H1 (cell line): ENCODE data around the gene FCHSD1. TPM values are rescaled to one million over a fixed set of nuclear protein-coding genes. Genes with fewer than 3 reads are reported as not detected.

Experiments used
- EP300 ChIP-seq, 2 experiments: IDR thresholded peaks; 1 replicate in 1 of 2; 2 replicates in 1 of 2; pipeline ENCODE4 v1.6.1; 2011 to 2012; ENCODE audit warnings: low read depth in 2 of 2, low read length in 2 of 2, mild to moderate bottlenecking in 2 of 2, borderline replicate concordance in 1 of 2, inconsistent platforms in 1 of 2, moderate library complexity in 1 of 2
- HDAC2 ChIP-seq, 2 experiments: fragments of 300-600 bp in 1 of 2; sonication (generic) in 1 of 2; IDR thresholded peaks; 2 replicates each; pipeline ENCODE4 v1.6.1; 2011 to 2012; ENCODE audit warnings: low read depth in 2 of 2, low read length in 2 of 2, mild to moderate bottlenecking in 2 of 2, moderate library complexity in 2 of 2, borderline replicate concordance in 1 of 2, inconsistent platforms in 1 of 2
- PHF8 ChIP-seq: fragments of 200-600 bp; sonication (generic); conservative IDR thresholded peaks from 2 replicates; pipeline ENCODE4 v1.7.1; 2012; ENCODE audit warnings: low read depth, mild to moderate bottlenecking, inconsistent platforms, low read length, moderate library complexity
- POLR2AphosphoS5 ChIP-seq: IDR thresholded peaks from 2 replicates; pipeline ENCODE4 v1.6.1; 2011; ENCODE audit warnings: low read depth, low read length
- RAD21 ChIP-seq, 2 experiments: IDR thresholded peaks in 1 of 2; conservative IDR thresholded peaks in 1 of 2; 2 replicates each; pipeline ENCODE4 v1.6.1; 2011; ENCODE audit warnings: low read depth in 2 of 2, low read length in 2 of 2, improper control_type of control experiment in 1 of 2, inconsistent platforms in 1 of 2, mild to moderate bottlenecking in 1 of 2, moderate library complexity in 1 of 2
- SIX5 ChIP-seq: IDR thresholded peaks from 2 replicates; pipeline ENCODE4 v1.6.1; 2011; ENCODE audit warnings: mild to moderate bottlenecking, low read depth, low read length
- SP2 ChIP-seq: IDR thresholded peaks from 2 replicates; pipeline ENCODE4 v1.6.1; 2012; ENCODE audit warnings: mild to moderate bottlenecking, low read length, inconsistent platforms
- polyA plus RNA-seq, 7 experiments: library from polyadenylated mRNA; depleted of rRNA in 3 of 7; stranded (reverse) in 5 of 7; unstranded in 2 of 7; fragments of >200 nt in 5 of 7; fragments of 200-250 nt in 2 of 7; gene quantifications; 1 replicate in 5 of 7; 2 replicates in 1 of 7; 4 replicates in 1 of 7; pipeline versions ENCODE4 v1.2.1 to v1.2.3, GENCODE V29; 2011 to 2013; ENCODE audit warnings: missing spikeins in 2 of 7, mixed read lengths in 2 of 7
- total RNA-seq: library from RNA; stranded (reverse); fragmentation: NEBNext Ultra II Directional; extraction: Animal tissue kit (Norgen Biotek cat#: 25700); gene quantifications from 2 replicates; pipeline ENCODE4 v1.2.1, GENCODE V29; 2021
- TF ChIP-seq, protein P1 (sequence below): fragments of 300-600 bp; sonication (generic); IDR thresholded peaks from 2 replicates; pipeline ENCODE4 v1.7.1; 2012; ENCODE audit warnings: low read length, moderate library complexity, mild to moderate bottlenecking, inconsistent platforms; ENCODE audit not compliant: insufficient replicate concordance
- TF ChIP-seq, protein P2 (sequence below): IDR thresholded peaks from 2 replicates; pipeline ENCODE4 v1.6.1; 2011; ENCODE audit warnings: low read depth, mild to moderate bottlenecking, low read length; ENCODE audit not compliant: insufficient read depth

Gene FCHSD1
- total and polyA plus RNA-seq, 2 of the 8 experiments (the other 6 are each of a cell fraction or from before 2014, with no cell fraction given): 22.0 to 30.1 TPM

DNA sequence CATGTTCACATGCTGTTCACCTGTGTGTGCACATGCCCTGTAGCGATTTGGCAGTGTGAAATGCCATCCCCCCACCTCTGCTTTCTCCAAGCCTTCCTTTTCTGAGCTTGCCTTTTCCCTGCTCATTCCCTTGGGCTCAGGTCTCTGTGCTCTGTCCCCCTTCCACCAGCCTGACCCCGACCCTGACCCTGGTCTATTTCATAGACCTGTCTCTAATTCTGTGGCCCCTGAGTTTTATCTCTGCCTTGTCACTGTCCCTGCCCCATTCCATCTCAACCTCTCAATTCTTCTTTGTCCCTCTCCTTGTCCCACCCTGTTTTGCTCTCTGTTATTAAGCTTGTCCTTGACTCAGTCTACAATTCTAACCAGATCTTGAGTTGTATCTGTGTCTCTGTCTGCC, 30.1 kb upstream of the FCHSD1 start (continued):
- TF ChIP-seq, protein P1, sequence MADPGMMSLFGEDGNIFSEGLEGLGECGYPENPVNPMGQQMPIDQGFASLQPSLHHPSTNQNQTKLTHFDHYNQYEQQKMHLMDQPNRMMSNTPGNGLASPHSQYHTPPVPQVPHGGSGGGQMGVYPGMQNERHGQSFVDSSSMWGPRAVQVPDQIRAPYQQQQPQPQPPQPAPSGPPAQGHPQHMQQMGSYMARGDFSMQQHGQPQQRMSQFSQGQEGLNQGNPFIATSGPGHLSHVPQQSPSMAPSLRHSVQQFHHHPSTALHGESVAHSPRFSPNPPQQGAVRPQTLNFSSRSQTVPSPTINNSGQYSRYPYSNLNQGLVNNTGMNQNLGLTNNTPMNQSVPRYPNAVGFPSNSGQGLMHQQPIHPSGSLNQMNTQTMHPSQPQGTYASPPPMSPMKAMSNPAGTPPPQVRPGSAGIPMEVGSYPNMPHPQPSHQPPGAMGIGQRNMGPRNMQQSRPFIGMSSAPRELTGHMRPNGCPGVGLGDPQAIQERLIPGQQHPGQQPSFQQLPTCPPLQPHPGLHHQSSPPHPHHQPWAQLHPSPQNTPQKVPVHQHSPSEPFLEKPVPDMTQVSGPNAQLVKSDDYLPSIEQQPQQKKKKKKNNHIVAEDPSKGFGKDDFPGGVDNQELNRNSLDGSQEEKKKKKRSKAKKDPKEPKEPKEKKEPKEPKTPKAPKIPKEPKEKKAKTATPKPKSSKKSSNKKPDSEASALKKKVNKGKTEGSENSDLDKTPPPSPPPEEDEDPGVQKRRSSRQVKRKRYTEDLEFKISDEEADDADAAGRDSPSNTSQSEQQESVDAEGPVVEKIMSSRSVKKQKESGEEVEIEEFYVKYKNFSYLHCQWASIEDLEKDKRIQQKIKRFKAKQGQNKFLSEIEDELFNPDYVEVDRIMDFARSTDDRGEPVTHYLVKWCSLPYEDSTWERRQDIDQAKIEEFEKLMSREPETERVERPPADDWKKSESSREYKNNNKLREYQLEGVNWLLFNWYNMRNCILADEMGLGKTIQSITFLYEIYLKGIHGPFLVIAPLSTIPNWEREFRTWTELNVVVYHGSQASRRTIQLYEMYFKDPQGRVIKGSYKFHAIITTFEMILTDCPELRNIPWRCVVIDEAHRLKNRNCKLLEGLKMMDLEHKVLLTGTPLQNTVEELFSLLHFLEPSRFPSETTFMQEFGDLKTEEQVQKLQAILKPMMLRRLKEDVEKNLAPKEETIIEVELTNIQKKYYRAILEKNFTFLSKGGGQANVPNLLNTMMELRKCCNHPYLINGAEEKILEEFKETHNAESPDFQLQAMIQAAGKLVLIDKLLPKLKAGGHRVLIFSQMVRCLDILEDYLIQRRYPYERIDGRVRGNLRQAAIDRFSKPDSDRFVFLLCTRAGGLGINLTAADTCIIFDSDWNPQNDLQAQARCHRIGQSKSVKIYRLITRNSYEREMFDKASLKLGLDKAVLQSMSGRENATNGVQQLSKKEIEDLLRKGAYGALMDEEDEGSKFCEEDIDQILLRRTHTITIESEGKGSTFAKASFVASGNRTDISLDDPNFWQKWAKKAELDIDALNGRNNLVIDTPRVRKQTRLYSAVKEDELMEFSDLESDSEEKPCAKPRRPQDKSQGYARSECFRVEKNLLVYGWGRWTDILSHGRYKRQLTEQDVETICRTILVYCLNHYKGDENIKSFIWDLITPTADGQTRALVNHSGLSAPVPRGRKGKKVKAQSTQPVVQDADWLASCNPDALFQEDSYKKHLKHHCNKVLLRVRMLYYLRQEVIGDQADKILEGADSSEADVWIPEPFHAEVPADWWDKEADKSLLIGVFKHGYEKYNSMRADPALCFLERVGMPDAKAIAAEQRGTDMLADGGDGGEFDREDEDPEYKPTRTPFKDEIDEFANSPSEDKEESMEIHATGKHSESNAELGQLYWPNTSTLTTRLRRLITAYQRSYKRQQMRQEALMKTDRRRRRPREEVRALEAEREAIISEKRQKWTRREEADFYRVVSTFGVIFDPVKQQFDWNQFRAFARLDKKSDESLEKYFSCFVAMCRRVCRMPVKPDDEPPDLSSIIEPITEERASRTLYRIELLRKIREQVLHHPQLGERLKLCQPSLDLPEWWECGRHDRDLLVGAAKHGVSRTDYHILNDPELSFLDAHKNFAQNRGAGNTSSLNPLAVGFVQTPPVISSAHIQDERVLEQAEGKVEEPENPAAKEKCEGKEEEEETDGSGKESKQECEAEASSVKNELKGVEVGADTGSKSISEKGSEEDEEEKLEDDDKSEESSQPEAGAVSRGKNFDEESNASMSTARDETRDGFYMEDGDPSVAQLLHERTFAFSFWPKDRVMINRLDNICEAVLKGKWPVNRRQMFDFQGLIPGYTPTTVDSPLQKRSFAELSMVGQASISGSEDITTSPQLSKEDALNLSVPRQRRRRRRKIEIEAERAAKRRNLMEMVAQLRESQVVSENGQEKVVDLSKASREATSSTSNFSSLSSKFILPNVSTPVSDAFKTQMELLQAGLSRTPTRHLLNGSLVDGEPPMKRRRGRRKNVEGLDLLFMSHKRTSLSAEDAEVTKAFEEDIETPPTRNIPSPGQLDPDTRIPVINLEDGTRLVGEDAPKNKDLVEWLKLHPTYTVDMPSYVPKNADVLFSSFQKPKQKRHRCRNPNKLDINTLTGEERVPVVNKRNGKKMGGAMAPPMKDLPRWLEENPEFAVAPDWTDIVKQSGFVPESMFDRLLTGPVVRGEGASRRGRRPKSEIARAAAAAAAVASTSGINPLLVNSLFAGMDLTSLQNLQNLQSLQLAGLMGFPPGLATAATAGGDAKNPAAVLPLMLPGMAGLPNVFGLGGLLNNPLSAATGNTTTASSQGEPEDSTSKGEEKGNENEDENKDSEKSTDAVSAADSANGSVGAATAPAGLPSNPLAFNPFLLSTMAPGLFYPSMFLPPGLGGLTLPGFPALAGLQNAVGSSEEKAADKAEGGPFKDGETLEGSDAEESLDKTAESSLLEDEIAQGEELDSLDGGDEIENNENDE: no peak
- TF ChIP-seq POLR2AphosphoS5 (no peak), EP300 (IDR thresholded peaks at IDR 0.05; ENCODE audit: borderline replicate concordance in 1 of 2, low read depth in 2 of 2, low read length in 2 of 2) (no peak), RAD21 (IDR thresholded peaks at IDR 0.05 in 1 of 2, conservative IDR thresholded peaks at IDR 0.05 in 1 of 2; ENCODE audit: low read depth in 2 of 2, low read length in 2 of 2) (no peak), SP2 (no peak), PHF8 (0 out of 2 replicates have a peak, but pooled peaks have one; percentile 7), HDAC2 (IDR thresholded peaks at IDR 0.05; ENCODE audit: borderline replicate concordance in 1 of 2, low read depth in 2 of 2, low read length in 2 of 2) (no peak), SIX5 (no peak)
- TF ChIP-seq, protein P2, sequence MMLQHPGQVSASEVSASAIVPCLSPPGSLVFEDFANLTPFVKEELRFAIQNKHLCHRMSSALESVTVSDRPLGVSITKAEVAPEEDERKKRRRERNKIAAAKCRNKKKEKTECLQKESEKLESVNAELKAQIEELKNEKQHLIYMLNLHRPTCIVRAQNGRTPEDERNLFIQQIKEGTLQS: no peak
